ENCODE data around the gene NEURL1. TPM values are rescaled to one million over a fixed set of nuclear protein-coding genes. Genes with fewer than 3 reads are reported as not detected.

The NEURL1 gene
- total and polyA plus RNA-seq, 10 of the 15 experiments (the other 5 are each of a cell fraction or from before 2014, with no cell fraction given): 0.02 to 0.05 (median 0.05) TPM; not detected in 6

DNA sequence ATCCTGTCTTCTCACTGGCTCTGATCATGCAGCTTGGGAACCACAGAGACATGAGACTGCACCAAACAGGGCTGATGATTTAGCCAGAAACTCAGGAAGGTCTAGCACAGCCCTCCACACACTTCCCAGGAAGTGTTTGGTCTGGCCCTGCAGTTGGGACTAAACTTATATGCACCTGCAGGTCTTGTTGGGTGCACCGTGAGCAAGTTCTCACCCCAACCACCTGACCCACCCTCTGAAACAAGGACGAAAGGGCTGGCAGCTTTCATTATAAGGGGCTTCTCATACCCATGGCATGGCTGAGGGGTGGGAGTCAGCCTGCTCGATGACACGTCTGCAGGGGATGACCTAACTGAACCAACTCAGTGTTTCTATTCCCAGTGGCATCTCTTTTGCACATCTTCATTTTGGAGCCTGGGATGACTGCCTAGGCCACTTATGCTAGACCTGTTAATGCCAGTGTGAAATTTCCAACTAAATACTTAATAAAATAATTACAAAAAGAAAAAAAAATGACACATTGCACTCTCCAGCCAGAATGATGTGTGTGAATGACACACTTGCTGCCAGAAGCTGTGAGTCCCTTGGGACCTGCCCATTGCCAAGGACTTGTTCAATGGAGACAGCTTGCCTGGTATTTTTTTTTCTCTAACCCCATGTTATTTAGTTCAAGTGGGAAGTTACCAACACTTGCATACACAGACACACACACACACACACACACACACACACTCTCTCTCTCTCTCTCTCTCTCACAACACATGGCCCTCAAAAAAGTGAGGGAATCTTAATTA is 102.6 kb downstream of the NEURL1 start:
- Histone ChIP-seq H3K27ac (ENCODE audit: control insufficient read depth, insufficient read depth) (no peak overlapping the region), H3K79me2 (ENCODE audit: control insufficient read depth, insufficient read depth, low read length) (no peaks in the 10 kb centered on the region), H3K36me3 (ENCODE audit: control insufficient read depth in 2 of 2, insufficient read depth in 2 of 2, low read length in 1 of 2) (no peaks in the 10 kb centered on the region; a peak in 1 of 4 replicates), H3K4me3 (no peak overlapping the region), H3K4me1 (ENCODE audit: control insufficient read depth, insufficient read depth, low read length) (no peaks in the 10 kb centered on the region), H4K20me1 (ENCODE audit: control insufficient read depth, insufficient read depth) (no peaks in the 10 kb centered on the region), H3K27me3 (replicated peaks in 1 of 2; ENCODE audit: control insufficient read depth in 2 of 2, insufficient read depth in 2 of 2, low read length in 1 of 2) (no peaks in the 10 kb centered on the region), H2AFZ (ENCODE audit: control insufficient read depth, low read depth, low read length) (no peak overlapping the region), H3K4me2 (ENCODE audit: control insufficient read depth, insufficient read depth) (no peak overlapping the region), H3K9me3 (replicated peaks; ENCODE audit: control insufficient read depth, insufficient read depth, low read length) (no peaks in the 10 kb centered on the region), H3K9ac (ENCODE audit: control insufficient read depth, insufficient read depth, low read length) (no peak overlapping the region)
- in situ Hi-C loops (cut with MboI) (no loop called here), intact Hi-C loops (cut with micrococcal nuclease; ENCODE audit: unreplicated experiment) (loop anchor here (10.0 kb wide), 1 partner anchor 181 kb away; no protein-coding TSS in a partner anchor)
- WGBS (ENCODE audit: insufficient coverage, insufficient replicate concordance, low lambda C conversion rate, missing lambda C conversion rate): 70% methylated on average over 4 of the region's 4 CpGs
- ChIA-PET CTCF (interaction anchor here (0.9 kb wide), 1 partner anchor 88 kb away, joined by 5 read pairs; no protein-coding TSS in a partner anchor), SMC1A (ENCODE audit: uncharacterized antibody, unreplicated experiment) (no interaction called here), RAD21 (ENCODE audit: unreplicated experiment) (no interaction called here), POLR2A (no interaction called here)
- FAIRE-seq (no peak), DNase-seq (ENCODE audit: low read depth, low spot score) (no peak), ATAC-seq (no peak)
- no TSS peak for BruUV-seq (replicated peaks)
- TF ChIP-seq CHD2 (IDR thresholded peaks at IDR 0.05; ENCODE audit: borderline replicate concordance, low read depth, low read length): no peak
- no peak for TF ChIP-seq MEF2A (IDR thresholded peaks at IDR 0.05; ENCODE audit: insufficient read depth, low read depth, low read length)
- no peak for TF ChIP-seq MEF2B (IDR thresholded peaks at IDR 0.05; ENCODE audit: partially characterized antibody, poor library complexity, severe bottlenecking)
- no peak for TF ChIP-seq SREBF2 (IDR thresholded peaks at IDR 0.05; ENCODE audit: low read length)
- TF ChIP-seq CBFB (IDR thresholded peaks at IDR 0.05; ENCODE audit: low read depth): no peak
- TF ChIP-seq POLR2AphosphoS5 (IDR thresholded peaks at IDR 0.05; ENCODE audit: low read length): no peak
- TF ChIP-seq, protein P1, sequence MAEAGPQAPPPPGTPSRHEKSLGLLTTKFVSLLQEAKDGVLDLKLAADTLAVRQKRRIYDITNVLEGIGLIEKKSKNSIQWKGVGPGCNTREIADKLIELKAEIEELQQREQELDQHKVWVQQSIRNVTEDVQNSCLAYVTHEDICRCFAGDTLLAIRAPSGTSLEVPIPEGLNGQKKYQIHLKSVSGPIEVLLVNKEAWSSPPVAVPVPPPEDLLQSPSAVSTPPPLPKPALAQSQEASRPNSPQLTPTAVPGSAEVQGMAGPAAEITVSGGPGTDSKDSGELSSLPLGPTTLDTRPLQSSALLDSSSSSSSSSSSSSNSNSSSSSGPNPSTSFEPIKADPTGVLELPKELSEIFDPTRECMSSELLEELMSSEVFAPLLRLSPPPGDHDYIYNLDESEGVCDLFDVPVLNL (IDR thresholded peaks at IDR 0.05; ENCODE audit: low read depth, low read length): no peak
- no peak for TF ChIP-seq NRF1 (conservative IDR thresholded peaks at IDR 0.05; ENCODE audit: low read depth, low read length)
- TF ChIP-seq YY1 (IDR thresholded peaks at IDR 0.05; ENCODE audit: low read depth, low read length): no peak
- TF ChIP-seq HDGF (IDR thresholded peaks at IDR 0.05): no peak
- TF ChIP-seq PRDM15 (CRISPR knock-in tag; IDR thresholded peaks at IDR 0.05): no peak
- no peak for TF ChIP-seq YBX1 (IDR thresholded peaks at IDR 0.05)
- TF ChIP-seq, protein P2, sequence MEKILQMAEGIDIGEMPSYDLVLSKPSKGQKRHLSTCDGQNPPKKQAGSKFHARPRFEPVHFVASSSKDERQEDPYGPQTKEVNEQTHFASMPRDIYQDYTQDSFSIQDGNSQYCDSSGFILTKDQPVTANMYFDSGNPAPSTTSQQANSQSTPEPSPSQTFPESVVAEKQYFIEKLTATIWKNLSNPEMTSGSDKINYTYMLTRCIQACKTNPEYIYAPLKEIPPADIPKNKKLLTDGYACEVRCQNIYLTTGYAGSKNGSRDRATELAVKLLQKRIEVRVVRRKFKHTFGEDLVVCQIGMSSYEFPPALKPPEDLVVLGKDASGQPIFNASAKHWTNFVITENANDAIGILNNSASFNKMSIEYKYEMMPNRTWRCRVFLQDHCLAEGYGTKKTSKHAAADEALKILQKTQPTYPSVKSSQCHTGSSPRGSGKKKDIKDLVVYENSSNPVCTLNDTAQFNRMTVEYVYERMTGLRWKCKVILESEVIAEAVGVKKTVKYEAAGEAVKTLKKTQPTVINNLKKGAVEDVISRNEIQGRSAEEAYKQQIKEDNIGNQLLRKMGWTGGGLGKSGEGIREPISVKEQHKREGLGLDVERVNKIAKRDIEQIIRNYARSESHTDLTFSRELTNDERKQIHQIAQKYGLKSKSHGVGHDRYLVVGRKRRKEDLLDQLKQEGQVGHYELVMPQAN (conservative IDR thresholded peaks at IDR 0.05): no peak
- TF ChIP-seq, protein P3, sequence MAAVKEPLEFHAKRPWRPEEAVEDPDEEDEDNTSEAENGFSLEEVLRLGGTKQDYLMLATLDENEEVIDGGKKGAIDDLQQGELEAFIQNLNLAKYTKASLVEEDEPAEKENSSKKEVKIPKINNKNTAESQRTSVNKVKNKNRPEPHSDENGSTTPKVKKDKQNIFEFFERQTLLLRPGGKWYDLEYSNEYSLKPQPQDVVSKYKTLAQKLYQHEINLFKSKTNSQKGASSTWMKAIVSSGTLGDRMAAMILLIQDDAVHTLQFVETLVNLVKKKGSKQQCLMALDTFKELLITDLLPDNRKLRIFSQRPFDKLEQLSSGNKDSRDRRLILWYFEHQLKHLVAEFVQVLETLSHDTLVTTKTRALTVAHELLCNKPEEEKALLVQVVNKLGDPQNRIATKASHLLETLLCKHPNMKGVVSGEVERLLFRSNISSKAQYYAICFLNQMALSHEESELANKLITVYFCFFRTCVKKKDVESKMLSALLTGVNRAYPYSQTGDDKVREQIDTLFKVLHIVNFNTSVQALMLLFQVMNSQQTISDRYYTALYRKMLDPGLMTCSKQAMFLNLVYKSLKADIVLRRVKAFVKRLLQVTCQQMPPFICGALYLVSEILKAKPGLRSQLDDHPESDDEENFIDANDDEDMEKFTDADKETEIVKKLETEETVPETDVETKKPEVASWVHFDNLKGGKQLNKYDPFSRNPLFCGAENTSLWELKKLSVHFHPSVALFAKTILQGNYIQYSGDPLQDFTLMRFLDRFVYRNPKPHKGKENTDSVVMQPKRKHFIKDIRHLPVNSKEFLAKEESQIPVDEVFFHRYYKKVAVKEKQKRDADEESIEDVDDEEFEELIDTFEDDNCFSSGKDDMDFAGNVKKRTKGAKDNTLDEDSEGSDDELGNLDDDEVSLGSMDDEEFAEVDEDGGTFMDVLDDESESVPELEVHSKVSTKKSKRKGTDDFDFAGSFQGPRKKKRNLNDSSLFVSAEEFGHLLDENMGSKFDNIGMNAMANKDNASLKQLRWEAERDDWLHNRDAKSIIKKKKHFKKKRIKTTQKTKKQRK (IDR thresholded peaks at IDR 0.05; ENCODE audit: low read depth, low read length): no peak

Data from GM12878 (cell line).